Thoracic aorta (tissue), 2 donors: ENCODE measurements around the gene POLR2L. TPM values are rescaled to one million over a fixed set of nuclear protein-coding genes. Genes with fewer than 3 reads are reported as not detected.

Experiments used
- ATAC-seq: fragments of 150-250 bp; one replicate; pipeline ENCODE4 v1.8.0; 2017; ENCODE audit warnings: low read depth; ENCODE audit not compliant: insufficient number of reproducible peaks, low FRiP score
- DNase-seq: peaks from one replicate; pipeline ENCODE4 v3.0.0-alpha.2; 2020; ENCODE audit warnings: low spot score
- H3K27ac ChIP-seq, 2 donors: fragments of 200-600 bp; sonication (generic); 1 replicate in 1 of 2; 2 replicates in 1 of 2; pipeline ENCODE4 v1.5.1; 2016; ENCODE audit warnings: mild to moderate bottlenecking in 2 of 2, moderate library complexity in 2 of 2
- H3K27me3 ChIP-seq: fragments of 200-600 bp; sonication (generic); replicated peaks from 2 replicates; pipeline ENCODE4 v1.6.0; 2016; ENCODE audit warnings: mild to moderate bottlenecking; ENCODE audit not compliant: insufficient read depth
- H3K36me3 ChIP-seq: fragments of 200-600 bp; sonication (generic); one replicate; pipeline ENCODE4 v1.5.1; 2016
- H3K4me1 ChIP-seq, 2 donors: fragments of 200-600 bp; sonication (generic); 1 replicate in 1 of 2; 2 replicates in 1 of 2; pipeline versions ENCODE4 v1.5.1 to v1.6.0; 2016; ENCODE audit warnings: low read depth in 2 of 2, mild to moderate bottlenecking in 1 of 2; ENCODE audit not compliant: control insufficient read depth in 1 of 2
- H3K4me3 ChIP-seq: fragments of 200-600 bp; sonication (generic); 2 replicates; pipeline ENCODE4 v1.5.1; 2016; ENCODE audit warnings: mild to moderate bottlenecking
- H3K9me3 ChIP-seq: fragments of 200-600 bp; sonication (generic); 2 replicates; pipeline ENCODE4 v1.5.1; 2016
- CTCF ChIP-seq: fragments of 200-600 bp; sonication (generic); IDR thresholded peaks from one replicate; pipeline ENCODE4 v1.5.1; 2019; ENCODE audit warnings: antibody characterized with exemption
- total RNA-seq, 2 donors: library from RNA; depleted of rRNA; stranded (reverse); fragments of >200 nt; gene quantifications; one replicate each; pipeline versions ENCODE4 v1.1.0 to v1.2.3, GENCODE V29; 2016

POLR2L gene
- total RNA-seq, 2 donors from 2014 or later: 20.8 to 63.0 TPM

GRCh38 chr11:823441-824291 is 18.7 kb downstream of the POLR2L start:
- H3K27me3 ChIP-seq: peaks cover 6% of the 10 kb centered on the region
- DNase-seq: no peak
- peaks cover 35% of the 10 kb centered on the region for H3K36me3 ChIP-seq
- H3K27ac ChIP-seq: no peak overlapping the region
- H3K4me1 ChIP-seq: peaks cover 35 to 46% of the 10 kb centered on the region in 2 donors
- H3K9me3 ChIP-seq: no peaks in the 10 kb centered on the region
- no peak for ATAC-seq
- no peak for TF ChIP-seq CTCF
- H3K4me3 ChIP-seq: no peak overlapping the region

GRCh38 chr11:821512-822371 is 20.6 kb downstream of the POLR2L start:
- H3K4me1 ChIP-seq: peaks cover 25 to 35% of the 10 kb centered on the region in 2 donors
- peaks cover 35% of the 10 kb centered on the region for H3K36me3 ChIP-seq
- H3K27me3 ChIP-seq: peaks cover 4% of the 10 kb centered on the region
- no peak for DNase-seq
- peak overlapping the region; percentile 59 to 100 for H3K27ac ChIP-seq
- no peak for ATAC-seq
- no peak for TF ChIP-seq CTCF
- H3K9me3 ChIP-seq: no peaks in the 10 kb centered on the region
- peak overlapping the region; percentile 98 for H3K4me3 ChIP-seq

- H3K4me3 ChIP-seq: peak overlapping the region; percentile 98
- no peaks in the 10 kb centered on the region for H3K27me3 ChIP-seq
- TF ChIP-seq CTCF: no peak
- peak; percentile 86 for DNase-seq
- H3K9me3 ChIP-seq: no peaks in the 10 kb centered on the region
- H3K27ac ChIP-seq: peak overlapping the region; percentile 99 to 100
- H3K36me3 ChIP-seq: peaks cover 34% of the 10 kb centered on the region
- peaks cover 23 to 31% of the 10 kb centered on the region in 2 donors for H3K4me1 ChIP-seq
- ATAC-seq: peak; percentile 52
These were observed 21.4 kb downstream of the POLR2L start for GRCh38 chr11:820655-821511.

- DNase-seq (peak; percentile 70), ATAC-seq (peak; percentile 56)
- Histone ChIP-seq H3K4me1 (peaks cover 23 to 31% of the 10 kb centered on the region in 2 donors), H3K27me3 (no peaks in the 10 kb centered on the region), H3K9me3 (no peaks in the 10 kb centered on the region), H3K4me3 (peak overlapping the region; percentile 98), H3K36me3 (peaks cover 26% of the 10 kb centered on the region), H3K27ac (peak overlapping the region; percentile 99 to 100)
- TF ChIP-seq CTCF: no peak
These were observed 22.2 kb downstream of the POLR2L start for GRCh38 chr11:819943-820649.
